Measurements from ENCODE around the gene APOD.

Gene APOD

GRCh38 chr3:195566797-195567196 lies 16.9 kb downstream of the APOD start:
- TF ChIP-seq CTCF (IDR thresholded peaks at IDR 0.05; ENCODE audit: low read depth, low read length), result no peak
- in situ Hi-C loops (cut with HindIII; ENCODE audit: low sequenced_read_pairs), result no loop called here
- no peak overlapping the region for H3K4me3 ChIP-seq (ENCODE audit: low read depth, low read length)
- DNase-seq (ENCODE audit: low read depth, low spot score), result no peak

GRCh38 chr3:195565716-195566115 lies 18.0 kb downstream of the APOD start:
- no peak for DNase-seq (ENCODE audit: low read depth, low spot score)
- TF ChIP-seq CTCF (IDR thresholded peaks at IDR 0.05; ENCODE audit: low read depth, low read length), result no peak
- in situ Hi-C loops (cut with HindIII; ENCODE audit: low sequenced_read_pairs), result no loop called here
- no peak overlapping the region for H3K4me3 ChIP-seq (ENCODE audit: low read depth, low read length)

GRCh38 chr3:195563317-195563716 lies 20.4 kb downstream of the APOD start:
- TF ChIP-seq CTCF (IDR thresholded peaks at IDR 0.05; ENCODE audit: low read depth, low read length), result no peak
- H3K4me3 ChIP-seq (ENCODE audit: low read depth, low read length), result no peak overlapping the region
- no peak for DNase-seq (ENCODE audit: low read depth, low spot score)
- in situ Hi-C loops (cut with HindIII; ENCODE audit: low sequenced_read_pairs), result no loop called here

GRCh38 chr3:195559723-195560409 lies 23.9 kb downstream of the APOD start:
- TF ChIP-seq CTCF (IDR thresholded peaks at IDR 0.05; ENCODE audit: low read depth, low read length), result no peak
- in situ Hi-C loops (cut with HindIII; ENCODE audit: low sequenced_read_pairs), result no loop called here
- H3K4me3 ChIP-seq (ENCODE audit: low read depth, low read length), result no peak overlapping the region
- no peak for DNase-seq (ENCODE audit: low read depth, low spot score)

GRCh38 chr3:195558602-195559001 lies 25.1 kb downstream of the APOD start:
- no peak overlapping the region for H3K4me3 ChIP-seq (ENCODE audit: low read depth, low read length)
- in situ Hi-C loops (cut with HindIII; ENCODE audit: low sequenced_read_pairs), result no loop called here
- DNase-seq (ENCODE audit: low read depth, low spot score), result no peak
- TF ChIP-seq CTCF (IDR thresholded peaks at IDR 0.05; ENCODE audit: low read depth, low read length), result peak; percentile 31

GRCh38 chr3:195557322-195557721 lies 26.4 kb downstream of the APOD start:
- in situ Hi-C loops (cut with HindIII; ENCODE audit: low sequenced_read_pairs), result no loop called here
- no peak for DNase-seq (ENCODE audit: low read depth, low spot score)
- no peak overlapping the region for H3K4me3 ChIP-seq (ENCODE audit: low read depth, low read length)
- no peak for TF ChIP-seq CTCF (IDR thresholded peaks at IDR 0.05; ENCODE audit: low read depth, low read length)
